HepG2 (cell line): ENCODE data around the gene RPP25L. TPM values are rescaled to one million over a fixed set of nuclear protein-coding genes. Genes with fewer than 3 reads are reported as not detected.

Experiments used
- ATAD3A ChIP-seq: sonication (generic); formaldehyde crosslinking; IDR thresholded peaks from 2 replicates; pipeline ENCODE4 v1.4.0; 2020; ENCODE audit warnings: missing genetic modification reagents
- BCL6 ChIP-seq: IDR thresholded peaks from 2 replicates; pipeline ENCODE4 v1.6.1; 2016; ENCODE audit warnings: missing genetic modification reagents, missing compliant biosample characterization
- CBX5 ChIP-seq: sonication (generic); formaldehyde crosslinking; IDR thresholded peaks from 2 replicates; pipeline ENCODE4 v1.4.0; 2020; ENCODE audit warnings: missing genetic modification reagents, borderline replicate concordance
- CEBPG ChIP-seq: IDR thresholded peaks from 2 replicates; pipeline ENCODE4 v1.6.1; 2016
- DBP ChIP-seq: sonication (generic); formaldehyde crosslinking; IDR thresholded peaks from 2 replicates; pipeline ENCODE4 v1.4.0; 2020; ENCODE audit warnings: missing genetic modification reagents; ENCODE audit errors: not compliant biosample characterization
- FOXK1 ChIP-seq: sonication (generic); formaldehyde crosslinking; IDR thresholded peaks from 2 replicates; pipeline ENCODE4 v1.4.0; 2020; ENCODE audit warnings: low read depth, missing genetic modification reagents, borderline replicate concordance
- HCFC1 ChIP-seq: fragments of 150-350 bp; IDR thresholded peaks from 2 replicates; pipeline ENCODE4 v1.6.1; 2014; ENCODE audit warnings: low read depth, low read length
- HDAC6 ChIP-seq: fragments of 200-600 bp; sonication (generic); IDR thresholded peaks from 2 replicates; pipeline ENCODE4 v1.7.0; 2017; ENCODE audit warnings: mild to moderate bottlenecking, antibody characterized with exemption, low read length, low read depth
- KDM4B ChIP-seq: sonication (generic); formaldehyde crosslinking; IDR thresholded peaks from 2 replicates; pipeline ENCODE4 v1.4.0; 2020; ENCODE audit warnings: missing genetic modification reagents
- MTA3 ChIP-seq: sonication (generic); formaldehyde crosslinking; IDR thresholded peaks from 2 replicates; pipeline ENCODE4 v1.4.0; 2020; ENCODE audit warnings: missing genetic modification reagents
- MTERF4 ChIP-seq: sonication (generic); formaldehyde crosslinking; IDR thresholded peaks from 2 replicates; pipeline ENCODE4 v1.8.0; 2023; ENCODE audit warnings: mild to moderate bottlenecking, missing genetic modification reagents
- MTF1 ChIP-seq: sonication (generic); formaldehyde crosslinking; IDR thresholded peaks from 2 replicates; pipeline ENCODE4 v1.5.0; 2020; ENCODE audit warnings: missing genetic modification reagents
- PRDM4 ChIP-seq: sonication (generic); formaldehyde crosslinking; IDR thresholded peaks from 2 replicates; pipeline ENCODE4 v1.9.0; 2021; ENCODE audit warnings: missing genetic modification reagents, borderline replicate concordance
- ZNF121 ChIP-seq: sonication (generic); formaldehyde crosslinking; IDR thresholded peaks from 2 replicates; pipeline ENCODE4 v1.5.0; 2020; ENCODE audit warnings: mild to moderate bottlenecking, missing genetic modification reagents
- ZNF20 ChIP-seq: sonication (generic); formaldehyde crosslinking; IDR thresholded peaks from 2 replicates; pipeline ENCODE4 v1.4.0; 2020; ENCODE audit warnings: mild to moderate bottlenecking, moderate library complexity, missing genetic modification reagents
- ZNF224 ChIP-seq: sonication (generic); formaldehyde crosslinking; IDR thresholded peaks from 2 replicates; pipeline ENCODE4 v1.5.0; 2020; ENCODE audit warnings: mild to moderate bottlenecking, missing genetic modification reagents
- ZNF225 ChIP-seq: sonication (generic); formaldehyde crosslinking; IDR thresholded peaks from 2 replicates; pipeline ENCODE4 v1.4.0; 2020; ENCODE audit warnings: mild to moderate bottlenecking, missing genetic modification reagents
- ZNF235 ChIP-seq: sonication (generic); formaldehyde crosslinking; IDR thresholded peaks from 2 replicates; pipeline ENCODE4 v1.8.1; 2023; ENCODE audit warnings: mild to moderate bottlenecking, missing genetic modification reagents, borderline replicate concordance
- ZNF558 ChIP-seq: sonication (generic); formaldehyde crosslinking; IDR thresholded peaks from 2 replicates; pipeline ENCODE4 v1.9.0; 2022; ENCODE audit warnings: mild to moderate bottlenecking, missing genetic modification reagents, borderline replicate concordance
- ZNF780A ChIP-seq: sonication (generic); formaldehyde crosslinking; IDR thresholded peaks from 2 replicates; pipeline ENCODE4 v1.8.0; 2022; ENCODE audit warnings: mild to moderate bottlenecking, missing genetic modification reagents, moderate library complexity
- ZNF839 ChIP-seq: sonication (generic); formaldehyde crosslinking; IDR thresholded peaks from 2 replicates; pipeline ENCODE4 v1.4.0; 2020; ENCODE audit warnings: missing genetic modification reagents, mild to moderate bottlenecking, borderline replicate concordance
- ZNF841 ChIP-seq: sonication (generic); formaldehyde crosslinking; IDR thresholded peaks from 2 replicates; pipeline ENCODE4 v1.8.1; 2023; ENCODE audit warnings: missing genetic modification reagents, borderline replicate concordance
- polyA plus RNA-seq, 8 experiments: library from polyadenylated mRNA; depleted of rRNA in 3 of 8; stranded (reverse) in 7 of 8; unstranded in 1 of 8; fragments of >200 nt; fragmentation: Illumina TruSeq in 4 of 8; extraction: Trizol in 4 of 8; gene quantifications; 2 replicates each; pipeline versions ENCODE4 v1.2.1 to v1.2.3, GENCODE V29; 2011 to 2016; ENCODE audit warnings: low read depth in 4 of 8, missing spikeins in 1 of 8, mixed read lengths in 1 of 8; ENCODE audit not compliant: insufficient read depth in 1 of 8
- total RNA-seq, 5 experiments: library from RNA; depleted of rRNA; stranded (reverse); fragments of >200 nt; fragmentation: Illumina TruSeq; extraction: Trizol; gene quantifications; 2 replicates each; pipeline ENCODE4 v1.2.3, GENCODE V29; 2016; ENCODE audit warnings: low read depth in 1 of 5
- TF ChIP-seq, protein P1 (sequence below): sonication (generic); formaldehyde crosslinking; IDR thresholded peaks from 2 replicates; pipeline ENCODE4 v1.4.0; 2020; ENCODE audit warnings: missing genetic modification reagents
- TF ChIP-seq, protein P2 (sequence below): sonication (generic); formaldehyde crosslinking; IDR thresholded peaks from 2 replicates; pipeline ENCODE4 v1.8.0; 2022; ENCODE audit warnings: mild to moderate bottlenecking, missing genetic modification reagents, moderate library complexity

The RPP25L gene
- total and polyA plus RNA-seq, 2 of the 13 experiments (the other 11 are each of a cell fraction or from before 2014, with no cell fraction given) = 24.5 to 27.3 TPM

GRCh38 chr9:34611811-34612787, at the start of gene RPP25L (continued):
- TF ChIP-seq, protein P1, sequence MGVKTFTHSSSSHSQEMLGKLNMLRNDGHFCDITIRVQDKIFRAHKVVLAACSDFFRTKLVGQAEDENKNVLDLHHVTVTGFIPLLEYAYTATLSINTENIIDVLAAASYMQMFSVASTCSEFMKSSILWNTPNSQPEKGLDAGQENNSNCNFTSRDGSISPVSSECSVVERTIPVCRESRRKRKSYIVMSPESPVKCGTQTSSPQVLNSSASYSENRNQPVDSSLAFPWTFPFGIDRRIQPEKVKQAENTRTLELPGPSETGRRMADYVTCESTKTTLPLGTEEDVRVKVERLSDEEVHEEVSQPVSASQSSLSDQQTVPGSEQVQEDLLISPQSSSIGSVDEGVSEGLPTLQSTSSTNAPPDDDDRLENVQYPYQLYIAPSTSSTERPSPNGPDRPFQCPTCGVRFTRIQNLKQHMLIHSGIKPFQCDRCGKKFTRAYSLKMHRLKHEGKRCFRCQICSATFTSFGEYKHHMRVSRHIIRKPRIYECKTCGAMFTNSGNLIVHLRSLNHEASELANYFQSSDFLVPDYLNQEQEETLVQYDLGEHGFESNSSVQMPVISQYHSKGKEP (CRISPR knock-in tag) = no peak
- TF ChIP-seq CEBPG (CRISPR knock-in tag) = no peak
- no peak for TF ChIP-seq HCFC1
- no peak for TF ChIP-seq ZNF780A (CRISPR knock-in tag)
- peak; percentile 97 for TF ChIP-seq ZNF224 (CRISPR knock-in tag)
- TF ChIP-seq MTF1 (CRISPR knock-in tag) = no peak
- TF ChIP-seq, protein P2, sequence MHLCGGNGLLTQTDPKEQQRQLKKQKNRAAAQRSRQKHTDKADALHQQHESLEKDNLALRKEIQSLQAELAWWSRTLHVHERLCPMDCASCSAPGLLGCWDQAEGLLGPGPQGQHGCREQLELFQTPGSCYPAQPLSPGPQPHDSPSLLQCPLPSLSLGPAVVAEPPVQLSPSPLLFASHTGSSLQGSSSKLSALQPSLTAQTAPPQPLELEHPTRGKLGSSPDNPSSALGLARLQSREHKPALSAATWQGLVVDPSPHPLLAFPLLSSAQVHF = no peak
- TF ChIP-seq ZNF841 (CRISPR knock-in tag) = no peak; the same call in 1 of the 2 replicates
- no peak for TF ChIP-seq BCL6 (CRISPR knock-in tag)
- TF ChIP-seq ZNF20 = no peak
- TF ChIP-seq MTERF4 (CRISPR knock-in tag) = 0 out of 2 replicates have a peak, but pooled peaks have one; percentile 43
- no peak for TF ChIP-seq KDM4B (CRISPR knock-in tag)
- TF ChIP-seq ZNF558 (CRISPR knock-in tag) = no peak
- TF ChIP-seq ZNF225 (CRISPR knock-in tag) = no peak
- 0 out of 2 replicates have a peak, but pooled peaks have one; percentile 63 for TF ChIP-seq PRDM4 (CRISPR knock-in tag)
- no peak for TF ChIP-seq FOXK1 (CRISPR knock-in tag)
- no peak for TF ChIP-seq DBP (CRISPR knock-in tag)
- no peak for TF ChIP-seq ZNF235 (CRISPR knock-in tag)
- no peak for TF ChIP-seq HDAC6
- TF ChIP-seq ZNF839 (CRISPR knock-in tag) = no peak
- no peak for TF ChIP-seq ZNF121 (CRISPR knock-in tag)
- TF ChIP-seq MTA3 = no peak
- no peak for TF ChIP-seq ATAD3A
- no peak; the same call in 1 of the 2 replicates for TF ChIP-seq CBX5
